ENCODE measurements around the gene TSPAN33. TPM values are rescaled to one million over a fixed set of nuclear protein-coding genes. Genes with fewer than 3 reads are reported as not detected.

TSPAN33 gene
- total and polyA plus RNA-seq, 2 of the 13 experiments (the other 11 are each of a cell fraction or from before 2014, with no cell fraction given) = 15.3 to 16.5 TPM

GRCh38 chr7:129213828-129214227 lies 69.3 kb downstream of the TSPAN33 start (continued):
- no peak for TF ChIP-seq BRF2 (CRISPR knock-in tag; IDR thresholded peaks at IDR 0.05)
- TF ChIP-seq ZBTB43 (CRISPR knock-in tag; conservative IDR thresholded peaks at IDR 0.05) = no peak
- no peak for TF ChIP-seq ZNF264 (CRISPR knock-in tag; IDR thresholded peaks at IDR 0.05)
- no peak for TF ChIP-seq CHD2 (IDR thresholded peaks at IDR 0.05; ENCODE audit: low read depth, low read length)
- peak; percentile 42; the same call in 1 of the 2 replicates for TF ChIP-seq FOXP4 (CRISPR knock-in tag; IDR thresholded peaks at IDR 0.05)
- no peak for TF ChIP-seq ARNT2 (CRISPR knock-in tag; IDR thresholded peaks at IDR 0.05; ENCODE audit: low read depth)
- no peak for TF ChIP-seq ZNF607 (CRISPR knock-in tag; IDR thresholded peaks at IDR 0.05; ENCODE audit: borderline replicate concordance)
- no peak for TF ChIP-seq ZNF296 (CRISPR knock-in tag; conservative IDR thresholded peaks at IDR 0.05)
- no peak for TF ChIP-seq ATM (IDR thresholded peaks at IDR 0.05; ENCODE audit: borderline replicate concordance)
- no peak for TF ChIP-seq PCBP1 (IDR thresholded peaks at IDR 0.05; ENCODE audit: borderline replicate concordance, low read depth, low read length)
- TF ChIP-seq ZGPAT (CRISPR knock-in tag; IDR thresholded peaks at IDR 0.05) = peak; percentile 39; the same call in 1 of the 2 replicates
- TF ChIP-seq CAMTA2 (CRISPR knock-in tag; IDR thresholded peaks at IDR 0.05; ENCODE audit: borderline replicate concordance) = no peak
- TF ChIP-seq HIVEP1 (CRISPR knock-in tag; IDR thresholded peaks at IDR 0.05) = no peak
- TF ChIP-seq RARA (CRISPR knock-in tag; IDR thresholded peaks at IDR 0.05) = no peak
- no peak for TF ChIP-seq CENPBD1 (CRISPR knock-in tag; IDR thresholded peaks at IDR 0.05; ENCODE audit: borderline replicate concordance, low read depth)
- no peak for TF ChIP-seq RNF219 (CRISPR knock-in tag; IDR thresholded peaks at IDR 0.05)
- no peak for TF ChIP-seq SP5 (CRISPR knock-in tag; IDR thresholded peaks at IDR 0.05; ENCODE audit: borderline replicate concordance, low read depth)
- TF ChIP-seq ETS1 (CRISPR knock-in tag; IDR thresholded peaks at IDR 0.05) = no peak
- TF ChIP-seq ZNF7 (CRISPR knock-in tag; IDR thresholded peaks at IDR 0.05) = no peak
- TF ChIP-seq TOE1 (CRISPR knock-in tag; IDR thresholded peaks at IDR 0.05) = no peak

Data from HepG2 (cell line).